ENCODE results near the gene SPATA6. TPM values are rescaled to one million over a fixed set of nuclear protein-coding genes. Genes with fewer than 3 reads are reported as not detected.

The SPATA6 gene
- total and polyA plus RNA-seq, 2 experiments from 2014 or later, result 10.6 to 13.3 TPM

DNA sequence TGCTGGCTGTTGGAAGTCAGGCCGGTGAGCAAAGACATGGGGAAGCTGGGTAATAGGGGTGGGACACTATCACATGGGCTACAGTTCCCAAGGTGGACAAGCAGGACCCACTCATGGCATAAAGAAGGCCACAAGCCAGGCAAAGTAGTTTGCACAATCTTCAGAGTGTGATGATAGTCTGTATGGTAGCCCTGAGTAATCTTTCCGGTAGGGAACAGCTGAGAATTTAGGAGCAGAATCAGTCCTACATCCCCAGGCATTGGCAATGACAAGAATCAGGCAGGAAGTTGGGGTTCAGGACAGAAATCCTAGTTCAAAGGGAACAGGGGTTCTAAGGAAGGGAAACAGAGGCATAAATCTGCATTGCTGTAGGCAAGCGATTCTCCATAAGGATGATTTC, 23.9 kb upstream of the SPATA6 start (continued):
- TF ChIP-seq, protein P1, sequence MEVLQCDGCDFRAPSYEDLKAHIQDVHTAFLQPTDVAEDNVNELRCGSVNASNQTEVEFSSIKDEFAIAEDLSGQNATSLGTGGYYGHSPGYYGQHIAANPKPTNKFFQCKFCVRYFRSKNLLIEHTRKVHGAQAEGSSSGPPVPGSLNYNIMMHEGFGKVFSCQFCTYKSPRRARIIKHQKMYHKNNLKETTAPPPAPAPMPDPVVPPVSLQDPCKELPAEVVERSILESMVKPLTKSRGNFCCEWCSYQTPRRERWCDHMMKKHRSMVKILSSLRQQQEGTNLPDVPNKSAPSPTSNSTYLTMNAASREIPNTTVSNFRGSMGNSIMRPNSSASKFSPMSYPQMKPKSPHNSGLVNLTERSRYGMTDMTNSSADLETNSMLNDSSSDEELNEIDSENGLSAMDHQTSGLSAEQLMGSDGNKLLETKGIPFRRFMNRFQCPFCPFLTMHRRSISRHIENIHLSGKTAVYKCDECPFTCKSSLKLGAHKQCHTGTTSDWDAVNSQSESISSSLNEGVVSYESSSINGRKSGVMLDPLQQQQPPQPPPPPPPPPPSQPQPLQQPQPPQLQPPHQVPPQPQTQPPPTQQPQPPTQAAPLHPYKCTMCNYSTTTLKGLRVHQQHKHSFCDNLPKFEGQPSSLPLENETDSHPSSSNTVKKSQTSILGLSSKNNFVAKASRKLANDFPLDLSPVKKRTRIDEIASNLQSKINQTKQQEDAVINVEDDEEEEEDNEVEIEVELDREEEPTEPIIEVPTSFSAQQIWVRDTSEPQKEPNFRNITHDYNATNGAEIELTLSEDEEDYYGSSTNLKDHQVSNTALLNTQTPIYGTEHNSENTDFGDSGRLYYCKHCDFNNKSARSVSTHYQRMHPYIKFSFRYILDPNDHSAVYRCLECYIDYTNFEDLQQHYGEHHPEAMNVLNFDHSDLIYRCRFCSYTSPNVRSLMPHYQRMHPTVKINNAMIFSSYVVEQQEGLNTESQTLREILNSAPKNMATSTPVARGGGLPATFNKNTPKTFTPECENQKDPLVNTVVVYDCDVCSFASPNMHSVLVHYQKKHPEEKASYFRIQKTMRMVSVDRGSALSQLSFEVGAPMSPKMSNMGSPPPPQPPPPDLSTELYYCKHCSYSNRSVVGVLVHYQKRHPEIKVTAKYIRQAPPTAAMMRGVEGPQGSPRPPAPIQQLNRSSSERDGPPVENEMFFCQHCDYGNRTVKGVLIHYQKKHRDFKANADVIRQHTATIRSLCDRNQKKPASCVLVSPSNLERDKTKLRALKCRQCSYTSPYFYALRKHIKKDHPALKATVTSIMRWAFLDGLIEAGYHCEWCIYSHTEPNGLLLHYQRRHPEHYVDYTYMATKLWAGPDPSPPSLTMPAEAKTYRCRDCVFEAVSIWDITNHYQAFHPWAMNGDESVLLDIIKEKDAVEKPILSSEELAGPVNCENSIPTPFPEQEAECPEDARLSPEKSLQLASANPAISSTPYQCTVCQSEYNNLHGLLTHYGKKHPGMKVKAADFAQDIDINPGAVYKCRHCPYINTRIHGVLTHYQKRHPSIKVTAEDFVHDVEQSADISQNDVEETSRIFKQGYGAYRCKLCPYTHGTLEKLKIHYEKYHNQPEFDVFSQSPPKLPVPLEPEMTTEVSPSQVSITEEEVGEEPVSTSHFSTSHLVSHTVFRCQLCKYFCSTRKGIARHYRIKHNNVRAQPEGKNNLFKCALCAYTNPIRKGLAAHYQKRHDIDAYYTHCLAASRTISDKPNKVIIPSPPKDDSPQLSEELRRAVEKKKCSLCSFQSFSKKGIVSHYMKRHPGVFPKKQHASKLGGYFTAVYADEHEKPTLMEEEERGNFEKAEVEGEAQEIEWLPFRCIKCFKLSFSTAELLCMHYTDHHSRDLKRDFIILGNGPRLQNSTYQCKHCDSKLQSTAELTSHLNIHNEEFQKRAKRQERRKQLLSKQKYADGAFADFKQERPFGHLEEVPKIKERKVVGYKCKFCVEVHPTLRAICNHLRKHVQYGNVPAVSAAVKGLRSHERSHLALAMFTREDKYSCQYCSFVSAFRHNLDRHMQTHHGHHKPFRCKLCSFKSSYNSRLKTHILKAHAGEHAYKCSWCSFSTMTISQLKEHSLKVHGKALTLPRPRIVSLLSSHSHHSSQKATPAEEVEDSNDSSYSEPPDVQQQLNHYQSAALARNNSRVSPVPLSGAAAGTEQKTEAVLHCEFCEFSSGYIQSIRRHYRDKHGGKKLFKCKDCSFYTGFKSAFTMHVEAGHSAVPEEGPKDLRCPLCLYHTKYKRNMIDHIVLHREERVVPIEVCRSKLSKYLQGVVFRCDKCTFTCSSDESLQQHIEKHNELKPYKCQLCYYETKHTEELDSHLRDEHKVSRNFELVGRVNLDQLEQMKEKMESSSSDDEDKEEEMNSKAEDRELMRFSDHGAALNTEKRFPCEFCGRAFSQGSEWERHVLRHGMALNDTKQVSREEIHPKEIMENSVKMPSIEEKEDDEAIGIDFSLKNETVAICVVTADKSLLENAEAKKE (CRISPR knock-in tag; IDR thresholded peaks at IDR 0.05), result no peak
- no peak for TF ChIP-seq POLR2AphosphoS5 (IDR thresholded peaks at IDR 0.05; ENCODE audit: low read depth)
- TF ChIP-seq EZH2 (IDR thresholded peaks at IDR 0.05; ENCODE audit: low read depth, unreplicated experiment), result no peak
- no peak for TF ChIP-seq JUNB (IDR thresholded peaks at IDR 0.05; ENCODE audit: unreplicated experiment)
- TF ChIP-seq, protein P2, sequence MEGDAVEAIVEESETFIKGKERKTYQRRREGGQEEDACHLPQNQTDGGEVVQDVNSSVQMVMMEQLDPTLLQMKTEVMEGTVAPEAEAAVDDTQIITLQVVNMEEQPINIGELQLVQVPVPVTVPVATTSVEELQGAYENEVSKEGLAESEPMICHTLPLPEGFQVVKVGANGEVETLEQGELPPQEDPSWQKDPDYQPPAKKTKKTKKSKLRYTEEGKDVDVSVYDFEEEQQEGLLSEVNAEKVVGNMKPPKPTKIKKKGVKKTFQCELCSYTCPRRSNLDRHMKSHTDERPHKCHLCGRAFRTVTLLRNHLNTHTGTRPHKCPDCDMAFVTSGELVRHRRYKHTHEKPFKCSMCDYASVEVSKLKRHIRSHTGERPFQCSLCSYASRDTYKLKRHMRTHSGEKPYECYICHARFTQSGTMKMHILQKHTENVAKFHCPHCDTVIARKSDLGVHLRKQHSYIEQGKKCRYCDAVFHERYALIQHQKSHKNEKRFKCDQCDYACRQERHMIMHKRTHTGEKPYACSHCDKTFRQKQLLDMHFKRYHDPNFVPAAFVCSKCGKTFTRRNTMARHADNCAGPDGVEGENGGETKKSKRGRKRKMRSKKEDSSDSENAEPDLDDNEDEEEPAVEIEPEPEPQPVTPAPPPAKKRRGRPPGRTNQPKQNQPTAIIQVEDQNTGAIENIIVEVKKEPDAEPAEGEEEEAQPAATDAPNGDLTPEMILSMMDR (conservative IDR thresholded peaks at IDR 0.05; ENCODE audit: low read depth in 2 of 2), result no peak
- no peak for TF ChIP-seq STAT1 (IDR thresholded peaks at IDR 0.05; ENCODE audit: unreplicated experiment)
- no peak for TF ChIP-seq ZNF114 (CRISPR knock-in tag; IDR thresholded peaks at IDR 0.05)
- no peak for TF ChIP-seq EZH2phosphoT487 (IDR thresholded peaks at IDR 0.05; ENCODE audit: unreplicated experiment)
- TF ChIP-seq NANOG (IDR thresholded peaks at IDR 0.05; ENCODE audit: borderline replicate concordance), result no peak
- TF ChIP-seq, protein P3, sequence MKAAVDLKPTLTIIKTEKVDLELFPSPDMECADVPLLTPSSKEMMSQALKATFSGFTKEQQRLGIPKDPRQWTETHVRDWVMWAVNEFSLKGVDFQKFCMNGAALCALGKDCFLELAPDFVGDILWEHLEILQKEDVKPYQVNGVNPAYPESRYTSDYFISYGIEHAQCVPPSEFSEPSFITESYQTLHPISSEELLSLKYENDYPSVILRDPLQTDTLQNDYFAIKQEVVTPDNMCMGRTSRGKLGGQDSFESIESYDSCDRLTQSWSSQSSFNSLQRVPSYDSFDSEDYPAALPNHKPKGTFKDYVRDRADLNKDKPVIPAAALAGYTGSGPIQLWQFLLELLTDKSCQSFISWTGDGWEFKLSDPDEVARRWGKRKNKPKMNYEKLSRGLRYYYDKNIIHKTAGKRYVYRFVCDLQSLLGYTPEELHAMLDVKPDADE (IDR thresholded peaks at IDR 0.05), result no peak
